IPS-18c (cell line): ENCODE results near the gene UNC5C.

Experiments used
- H3K4me3 ChIP-seq: 2 replicates; pipeline ENCODE4 v1.7.0; 2013; ENCODE audit warnings: low read depth, mild to moderate bottlenecking, low read length, moderate library complexity; ENCODE audit not compliant: insufficient read depth
- H3K9me3 ChIP-seq: one replicate; pipeline ENCODE4 v1.6.1; 2013; ENCODE audit warnings: mild to moderate bottlenecking, low read length, moderate library complexity; ENCODE audit not compliant: control insufficient read depth, insufficient read depth

UNC5C gene

GRCh38 chr4:95394752-95395306, 153.9 kb downstream of the UNC5C start:
- Histone ChIP-seq H3K4me3 (no peak overlapping the region), H3K9me3 (no peaks in the 10 kb centered on the region)

GRCh38 chr4:95393821-95394220, 155.0 kb downstream of the UNC5C start:
- Histone ChIP-seq H3K9me3 (no peaks in the 10 kb centered on the region), H3K4me3 (no peak overlapping the region)

GRCh38 chr4:95388911-95389310, 159.9 kb downstream of the UNC5C start:
- no peaks in the 10 kb centered on the region for H3K9me3 ChIP-seq
- no peak overlapping the region for H3K4me3 ChIP-seq

- Histone ChIP-seq H3K4me3 (no peak overlapping the region), H3K9me3 (no peaks in the 10 kb centered on the region)
Observed at GRCh38 chr4:95387719-95388118, 161.1 kb downstream of the UNC5C start.

GRCh38 chr4:95386410-95386809, 162.4 kb downstream of the UNC5C start:
- Histone ChIP-seq H3K4me3 (no peak overlapping the region), H3K9me3 (no peaks in the 10 kb centered on the region)

- no peak overlapping the region for H3K4me3 ChIP-seq
- no peaks in the 10 kb centered on the region for H3K9me3 ChIP-seq
Observed at GRCh38 chr4:95381843-95382580, 166.8 kb downstream of the UNC5C start.

- Histone ChIP-seq H3K9me3 (no peaks in the 10 kb centered on the region), H3K4me3 (no peak overlapping the region)
Observed at GRCh38 chr4:95379633-95380032, 169.1 kb downstream of the UNC5C start.

GRCh38 chr4:95377366-95377900, 171.3 kb downstream of the UNC5C start:
- Histone ChIP-seq H3K4me3 (no peak overlapping the region), H3K9me3 (no peaks in the 10 kb centered on the region)

- H3K4me3 ChIP-seq, result no peak overlapping the region
- H3K9me3 ChIP-seq, result no peaks in the 10 kb centered on the region
Observed at GRCh38 chr4:95371476-95372224, 177.1 kb downstream of the UNC5C start.

- Histone ChIP-seq H3K4me3 (no peak overlapping the region), H3K9me3 (no peaks in the 10 kb centered on the region)
Observed at GRCh38 chr4:95367824-95368223, 180.9 kb downstream of the UNC5C start.

- no peak overlapping the region for H3K4me3 ChIP-seq
- H3K9me3 ChIP-seq, result no peaks in the 10 kb centered on the region
Observed at GRCh38 chr4:95363966-95364365, 184.8 kb downstream of the UNC5C start.

- no peaks in the 10 kb centered on the region for H3K9me3 ChIP-seq
- H3K4me3 ChIP-seq, result no peak overlapping the region
Observed at GRCh38 chr4:95363559-95363925, 185.2 kb downstream of the UNC5C start.

GRCh38 chr4:95362906-95363558, 185.7 kb downstream of the UNC5C start:
- no peak overlapping the region for H3K4me3 ChIP-seq
- no peaks in the 10 kb centered on the region for H3K9me3 ChIP-seq

- Histone ChIP-seq H3K9me3 (no peaks in the 10 kb centered on the region), H3K4me3 (no peak overlapping the region)
Observed at GRCh38 chr4:95362066-95362465, 186.7 kb downstream of the UNC5C start.

- no peak overlapping the region for H3K4me3 ChIP-seq
- no peaks in the 10 kb centered on the region for H3K9me3 ChIP-seq
Observed at GRCh38 chr4:95361696-95361965, 187.1 kb downstream of the UNC5C start.

- Histone ChIP-seq H3K4me3 (no peak overlapping the region), H3K9me3 (no peaks in the 10 kb centered on the region)
Observed at GRCh38 chr4:95360906-95361695, 187.7 kb downstream of the UNC5C start.

- H3K9me3 ChIP-seq, result no peaks in the 10 kb centered on the region
Observed at GRCh38 chr4:95360256-95360903, 188.4 kb downstream of the UNC5C start.

More at GRCh38 chr4:95360256-95360903, 188.4 kb downstream of the UNC5C start:
- H3K4me3 ChIP-seq, result no peak overlapping the region
